ENCODE measurements around the gene ARID2.

ARID2 gene

GRCh38 chr12:45928309-45928708 is 198.8 kb downstream of the ARID2 start:
- H3K9me3 ChIP-seq (replicated peaks in 1 of 2; ENCODE audit: control insufficient read depth in 2 of 2, insufficient read depth in 1 of 2, low read depth in 1 of 2, low read length in 2 of 2) = no peaks in the 10 kb centered on the region
- H3K36me3 ChIP-seq (replicated peaks in 1 of 2; ENCODE audit: control insufficient read depth in 2 of 2, insufficient read depth in 2 of 2, low read length in 2 of 2) = peaks cover 20 to 99% of the 10 kb centered on the region in 2 donors
- H2AFZ ChIP-seq (ENCODE audit: low read length) = no peak overlapping the region
- no CpG with 5 or more reads among the region's 2 CpGs for WGBS, 2 donors (ENCODE audit: extremely low coverage in 2 of 2, insufficient read length in 2 of 2, insufficient replicate concordance in 1 of 2)
- no peak overlapping the region for H2BK12ac ChIP-seq (ENCODE audit: low read length)
- H3K14ac ChIP-seq (ENCODE audit: low read length) = no peak overlapping the region
- no peak overlapping the region for H3K4me3 ChIP-seq (ENCODE audit: low read length in 2 of 2)
- H2BK5ac ChIP-seq (ENCODE audit: low read length) = no peak overlapping the region
- H2BK15ac ChIP-seq (ENCODE audit: low read length) = no peak overlapping the region
- no peak overlapping the region for H3K18ac ChIP-seq (ENCODE audit: low read length)
- H2AK5ac ChIP-seq (ENCODE audit: low read depth, low read length) = no peak overlapping the region
- H4K91ac ChIP-seq (ENCODE audit: low read depth, low read length, poor library complexity) = no peak overlapping the region
- H3K4me1 ChIP-seq (ENCODE audit: control insufficient read depth in 2 of 2, insufficient read depth in 1 of 2, low read depth in 1 of 2, low read length in 2 of 2) = no peaks in the 10 kb centered on the region
- no peak overlapping the region for H4K8ac ChIP-seq (ENCODE audit: low read depth, low read length)
- no peak for DNase-seq (ENCODE audit: low spot score)
- no peak overlapping the region for H3K27ac ChIP-seq (replicated peaks; ENCODE audit: low read length)
- H3K4me2 ChIP-seq (ENCODE audit: insufficient read depth, low read length, poor library complexity, severe bottlenecking) = no peak overlapping the region
- no peaks in the 10 kb centered on the region for H3K27me3 ChIP-seq (ENCODE audit: control insufficient read depth in 3 of 3, insufficient read depth in 3 of 3, low read depth in 1 of 3, low read length in 3 of 3)
- H3K4ac ChIP-seq (ENCODE audit: low read length) = no peak overlapping the region
- no peaks in the 10 kb centered on the region for H3K79me1 ChIP-seq (ENCODE audit: low read depth, low read length)
- no peak overlapping the region for H2BK120ac ChIP-seq (ENCODE audit: low read depth, low read length)
- no peak overlapping the region for H3K9ac ChIP-seq (ENCODE audit: low read depth, low read length, poor library complexity)
- H3K23ac ChIP-seq (ENCODE audit: low read depth, low read length, poor library complexity) = no peak overlapping the region

- Histone ChIP-seq H3K27me3 (ENCODE audit: control insufficient read depth in 3 of 3, insufficient read depth in 3 of 3, low read depth in 1 of 3, low read length in 3 of 3) (no peaks in the 10 kb centered on the region), H2AK5ac (ENCODE audit: low read depth, low read length) (no peak overlapping the region), H3K36me3 (replicated peaks in 1 of 2; ENCODE audit: control insufficient read depth in 2 of 2, insufficient read depth in 2 of 2, low read length in 2 of 2) (peaks cover 17 to 99% of the 10 kb centered on the region in 2 donors), H3K27ac (replicated peaks; ENCODE audit: low read length) (no peak overlapping the region), H4K8ac (ENCODE audit: low read depth, low read length) (no peak overlapping the region), H2BK15ac (ENCODE audit: low read length) (no peak overlapping the region), H3K4me2 (ENCODE audit: insufficient read depth, low read length, poor library complexity, severe bottlenecking) (no peak overlapping the region), H3K9ac (ENCODE audit: low read depth, low read length, poor library complexity) (no peak overlapping the region), H3K79me1 (ENCODE audit: low read depth, low read length) (no peaks in the 10 kb centered on the region), H3K14ac (ENCODE audit: low read length) (no peak overlapping the region), H3K18ac (ENCODE audit: low read length) (no peak overlapping the region), H4K91ac (ENCODE audit: low read depth, low read length, poor library complexity) (no peak overlapping the region), H2BK120ac (ENCODE audit: low read depth, low read length) (no peak overlapping the region), H2AFZ (ENCODE audit: low read length) (no peak overlapping the region), H3K4ac (ENCODE audit: low read length) (no peak overlapping the region), H2BK12ac (ENCODE audit: low read length) (no peak overlapping the region), H3K23ac (ENCODE audit: low read depth, low read length, poor library complexity) (no peak overlapping the region), H3K4me1 (ENCODE audit: control insufficient read depth in 2 of 2, insufficient read depth in 1 of 2, low read depth in 1 of 2, low read length in 2 of 2) (no peaks in the 10 kb centered on the region), H2BK5ac (ENCODE audit: low read length) (no peak overlapping the region), H3K4me3 (ENCODE audit: low read length in 2 of 2) (no peak overlapping the region), H3K9me3 (replicated peaks in 1 of 2; ENCODE audit: control insufficient read depth in 2 of 2, insufficient read depth in 1 of 2, low read depth in 1 of 2, low read length in 2 of 2) (no peaks in the 10 kb centered on the region)
- whole genome bisulfite sequencing, 2 donors (ENCODE audit: extremely low coverage in 2 of 2, insufficient read length in 2 of 2, insufficient replicate concordance in 1 of 2) = no CpG with 5 or more reads among the region's 3 CpGs
- DNase-seq (ENCODE audit: low spot score) = no peak
These were observed 200.9 kb downstream of the ARID2 start for GRCh38 chr12:45930369-45930768.

GRCh38 chr12:45933504-45933903 is 204.0 kb downstream of the ARID2 start:
- no peak for DNase-seq (ENCODE audit: low spot score)
- no peaks in the 10 kb centered on the region for H3K4me1 ChIP-seq (ENCODE audit: control insufficient read depth in 2 of 2, insufficient read depth in 1 of 2, low read depth in 1 of 2, low read length in 2 of 2)

DNA sequence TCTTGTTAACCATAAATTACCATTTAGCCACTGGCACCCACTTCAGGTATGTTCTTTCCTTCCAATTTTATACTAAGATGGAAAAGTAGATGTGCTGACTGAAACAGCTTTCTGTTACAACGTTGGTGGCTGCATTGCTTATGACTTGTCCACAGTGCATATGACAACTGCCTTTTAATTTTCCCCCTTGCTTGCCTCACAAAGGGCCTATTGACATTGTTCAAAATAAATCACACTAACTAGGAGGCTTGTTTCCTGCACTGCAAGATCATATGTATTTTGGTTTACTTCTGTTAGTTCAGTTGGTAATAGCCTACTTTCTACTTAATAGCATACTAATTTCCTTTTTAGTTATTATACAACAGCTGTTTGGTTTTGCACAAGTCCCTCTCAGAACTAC is 205.4 kb downstream of the ARID2 start:
- Histone ChIP-seq H2BK5ac (ENCODE audit: low read length) (no peak overlapping the region), H3K36me3 (replicated peaks in 1 of 2; ENCODE audit: control insufficient read depth in 2 of 2, insufficient read depth in 2 of 2, low read length in 2 of 2) (peaks cover 2 to 75% of the 10 kb centered on the region in 2 donors), H3K23ac (ENCODE audit: low read depth, low read length, poor library complexity) (no peak overlapping the region), H3K79me1 (ENCODE audit: low read depth, low read length) (no peaks in the 10 kb centered on the region), H3K9me3 (replicated peaks in 1 of 2; ENCODE audit: control insufficient read depth in 2 of 2, insufficient read depth in 1 of 2, low read depth in 1 of 2, low read length in 2 of 2) (no peaks in the 10 kb centered on the region), H3K18ac (ENCODE audit: low read length) (no peak overlapping the region), H3K27ac (replicated peaks; ENCODE audit: low read length) (no peak overlapping the region), H3K4me1 (ENCODE audit: control insufficient read depth in 2 of 2, insufficient read depth in 1 of 2, low read depth in 1 of 2, low read length in 2 of 2) (no peaks in the 10 kb centered on the region), H3K14ac (ENCODE audit: low read length) (no peak overlapping the region), H3K4ac (ENCODE audit: low read length) (no peak overlapping the region), H3K9ac (ENCODE audit: low read depth, low read length, poor library complexity) (no peak overlapping the region), H2AFZ (ENCODE audit: low read length) (no peak overlapping the region), H2AK5ac (ENCODE audit: low read depth, low read length) (no peak overlapping the region), H3K4me2 (ENCODE audit: insufficient read depth, low read length, poor library complexity, severe bottlenecking) (no peak overlapping the region), H4K91ac (ENCODE audit: low read depth, low read length, poor library complexity) (no peak overlapping the region), H3K27me3 (ENCODE audit: control insufficient read depth in 3 of 3, insufficient read depth in 3 of 3, low read depth in 1 of 3, low read length in 3 of 3) (no peaks in the 10 kb centered on the region), H4K8ac (ENCODE audit: low read depth, low read length) (no peak overlapping the region), H2BK12ac (ENCODE audit: low read length) (no peak overlapping the region), H2BK120ac (ENCODE audit: low read depth, low read length) (no peak overlapping the region), H2BK15ac (ENCODE audit: low read length) (no peak overlapping the region), H3K4me3 (ENCODE audit: low read length in 2 of 2) (no peak overlapping the region)
- WGBS, 2 donors (ENCODE audit: extremely low coverage in 2 of 2, insufficient read length in 2 of 2, insufficient replicate concordance in 1 of 2) = no CpG with 5 or more reads among the region's 1 CpG
- no peak for DNase-seq (ENCODE audit: low spot score)

More at GRCh38 chr12:45933504-45933903, 204.0 kb downstream of the ARID2 start:
- no peak overlapping the region for H3K27ac ChIP-seq (replicated peaks; ENCODE audit: low read length)
- no peak overlapping the region for H2BK12ac ChIP-seq (ENCODE audit: low read length)
- H3K4me3 ChIP-seq (ENCODE audit: low read length in 2 of 2) = no peak overlapping the region
- no peak overlapping the region for H3K23ac ChIP-seq (ENCODE audit: low read depth, low read length, poor library complexity)
- H2BK120ac ChIP-seq (ENCODE audit: low read depth, low read length) = no peak overlapping the region
- peaks cover 3 to 83% of the 10 kb centered on the region in 2 donors for H3K36me3 ChIP-seq (replicated peaks in 1 of 2; ENCODE audit: control insufficient read depth in 2 of 2, insufficient read depth in 2 of 2, low read length in 2 of 2)
- H3K4me2 ChIP-seq (ENCODE audit: insufficient read depth, low read length, poor library complexity, severe bottlenecking) = no peak overlapping the region
- no peak overlapping the region for H3K4ac ChIP-seq (ENCODE audit: low read length)
- no peak overlapping the region for H3K9ac ChIP-seq (ENCODE audit: low read depth, low read length, poor library complexity)
- H2AFZ ChIP-seq (ENCODE audit: low read length) = no peak overlapping the region
- no peaks in the 10 kb centered on the region for H3K27me3 ChIP-seq (ENCODE audit: control insufficient read depth in 3 of 3, insufficient read depth in 3 of 3, low read depth in 1 of 3, low read length in 3 of 3)
- H4K8ac ChIP-seq (ENCODE audit: low read depth, low read length) = no peak overlapping the region
- H4K91ac ChIP-seq (ENCODE audit: low read depth, low read length, poor library complexity) = no peak overlapping the region
- no peak overlapping the region for H2BK15ac ChIP-seq (ENCODE audit: low read length)
- no peak overlapping the region for H3K14ac ChIP-seq (ENCODE audit: low read length)
- no peak overlapping the region for H3K18ac ChIP-seq (ENCODE audit: low read length)
- no peaks in the 10 kb centered on the region for H3K9me3 ChIP-seq (replicated peaks in 1 of 2; ENCODE audit: control insufficient read depth in 2 of 2, insufficient read depth in 1 of 2, low read depth in 1 of 2, low read length in 2 of 2)
- no CpG with 5 or more reads among the region's 2 CpGs for WGBS, 2 donors (ENCODE audit: extremely low coverage in 2 of 2, insufficient read length in 2 of 2, insufficient replicate concordance in 1 of 2)
- no peak overlapping the region for H2AK5ac ChIP-seq (ENCODE audit: low read depth, low read length)
- H2BK5ac ChIP-seq (ENCODE audit: low read length) = no peak overlapping the region
- H3K79me1 ChIP-seq (ENCODE audit: low read depth, low read length) = no peaks in the 10 kb centered on the region
